GM21367 (cell line): ENCODE measurements around the gene RPL21.
"Not testable (repeated sequence)": the region's sequence is repeated elsewhere in the genome, so short reads cannot be mapped to it uniquely, and the experiment has no call there.

Source experiments
- ATAC-seq: cut with Tn5 transposase; IDR thresholded peaks from one replicate; pipeline ENCODE4 v1.9.1; 2021; ENCODE audit not compliant: unreplicated experiment

Gene RPL21

DNA sequence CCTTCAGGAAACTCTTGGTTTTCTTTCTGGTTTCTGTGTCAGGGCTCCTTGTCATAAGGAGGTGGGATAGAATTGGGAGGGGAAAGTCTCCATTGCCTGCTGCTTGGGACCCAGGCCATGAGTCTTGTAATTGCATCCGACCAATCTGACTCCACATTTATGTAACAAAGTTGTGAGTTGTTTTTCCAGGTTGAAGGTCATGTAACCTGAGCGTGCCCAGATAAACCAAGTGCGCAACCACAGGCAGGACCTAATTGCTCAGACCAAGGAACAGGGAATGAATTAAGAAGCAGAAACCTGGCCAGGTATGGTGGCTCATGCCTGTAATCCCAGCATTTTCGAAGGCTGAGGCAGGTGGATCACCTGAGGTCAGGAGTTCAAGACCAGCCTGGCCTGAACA is 37.0 kb downstream of the RPL21 start:
- ATAC-seq = no peak

DNA sequence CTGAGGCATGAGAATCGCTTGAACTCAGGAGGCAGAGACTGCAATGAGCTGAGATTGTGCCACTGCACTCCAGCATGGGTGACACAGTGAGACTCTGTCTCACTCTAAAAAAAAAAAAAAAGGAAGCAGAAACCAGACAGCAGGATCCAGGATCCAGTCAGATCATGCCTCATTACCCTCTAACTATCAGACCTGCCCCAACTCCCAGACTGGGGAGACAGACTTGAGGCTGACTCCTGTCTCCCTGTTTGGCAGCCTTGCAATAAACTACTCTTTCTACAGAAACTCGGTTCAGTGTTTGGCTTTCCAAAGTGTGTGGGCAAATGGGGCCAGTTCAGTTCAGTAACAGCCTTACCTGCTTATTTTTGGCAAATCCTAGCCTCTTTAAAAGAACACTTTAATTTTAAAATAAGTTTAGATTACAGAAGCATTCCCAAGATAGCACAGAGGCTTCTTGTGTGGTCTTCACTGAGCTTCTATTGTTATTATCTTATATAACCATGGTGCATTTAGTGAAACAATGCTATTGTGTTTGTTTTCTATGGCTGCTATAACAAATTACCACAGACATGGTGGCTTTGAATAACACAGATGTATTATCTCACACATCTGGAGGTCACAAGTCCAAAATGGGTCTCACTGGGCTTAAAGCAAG is 37.8 kb downstream of the RPL21 start:
- no peak for ATAC-seq

DNA sequence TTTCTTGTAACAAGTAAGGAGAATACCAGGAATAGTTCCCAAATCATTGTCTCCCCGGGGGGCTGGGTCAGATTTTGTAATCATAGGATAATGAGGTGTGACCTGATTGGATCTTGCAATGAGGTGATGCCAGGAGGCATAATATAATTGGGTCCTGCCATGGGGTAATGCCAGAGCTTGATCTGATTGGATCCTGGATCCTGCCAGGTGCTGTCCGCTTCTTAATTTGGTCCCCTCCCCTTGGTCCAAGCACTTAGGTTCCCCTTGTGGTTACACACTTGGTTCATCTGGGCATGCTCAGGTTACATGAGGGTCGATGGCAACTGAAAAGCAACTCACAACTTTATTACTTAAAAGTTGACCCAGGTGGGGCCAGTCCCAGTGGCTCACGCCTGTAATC is 39.4 kb downstream of the RPL21 start:
- ATAC-seq = no peak

DNA sequence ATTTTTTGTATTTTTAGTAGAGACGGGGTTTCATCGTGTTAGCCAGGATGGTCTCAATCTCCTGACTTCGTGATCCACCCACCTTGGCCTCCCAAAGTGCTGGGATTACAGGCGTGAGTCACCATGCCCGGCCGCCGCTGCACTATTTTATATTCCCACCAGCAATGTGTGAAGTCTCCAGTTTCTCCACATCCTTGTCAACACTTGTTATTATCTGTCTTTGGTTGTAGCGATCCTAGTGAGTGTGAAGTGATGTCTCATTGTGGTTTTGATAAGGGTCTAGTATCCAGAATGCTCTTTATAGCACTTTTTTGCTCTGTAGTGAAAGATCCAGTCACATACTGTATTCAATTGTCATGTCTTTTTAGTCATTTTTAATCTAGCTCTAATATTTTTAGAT is 40.6 kb downstream of the RPL21 start:
- not testable (repeated sequence) for ATAC-seq

DNA sequence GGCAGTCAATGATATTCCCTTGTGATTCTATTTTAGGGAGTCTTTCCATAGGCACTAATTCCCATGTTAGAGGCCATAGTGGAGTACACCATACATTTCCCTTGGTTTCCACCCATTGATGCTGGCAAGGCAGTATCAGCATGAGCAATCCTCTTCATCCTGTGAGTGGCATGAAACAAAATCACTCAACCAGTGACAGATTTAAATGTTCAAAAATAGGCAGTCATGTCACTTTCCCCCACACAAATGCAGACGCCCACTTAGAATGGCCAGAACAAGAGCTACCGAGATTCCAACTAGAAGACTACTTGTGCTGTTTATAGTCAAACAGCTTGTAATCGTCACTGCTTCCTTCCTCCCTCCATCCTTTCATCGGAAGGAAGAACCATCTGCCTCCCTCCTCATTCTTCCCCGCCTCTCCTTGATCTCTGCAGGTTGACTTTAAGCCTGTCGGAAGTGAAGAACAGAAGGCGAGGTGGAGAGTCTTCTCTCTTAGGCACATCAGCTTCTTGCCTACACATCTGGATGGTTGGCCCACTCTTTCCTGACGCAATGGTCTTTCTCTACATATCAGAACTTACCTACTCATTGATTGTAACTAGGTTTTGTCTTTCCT is 41.8 kb downstream of the RPL21 start:
- ATAC-seq = no peak

DNA sequence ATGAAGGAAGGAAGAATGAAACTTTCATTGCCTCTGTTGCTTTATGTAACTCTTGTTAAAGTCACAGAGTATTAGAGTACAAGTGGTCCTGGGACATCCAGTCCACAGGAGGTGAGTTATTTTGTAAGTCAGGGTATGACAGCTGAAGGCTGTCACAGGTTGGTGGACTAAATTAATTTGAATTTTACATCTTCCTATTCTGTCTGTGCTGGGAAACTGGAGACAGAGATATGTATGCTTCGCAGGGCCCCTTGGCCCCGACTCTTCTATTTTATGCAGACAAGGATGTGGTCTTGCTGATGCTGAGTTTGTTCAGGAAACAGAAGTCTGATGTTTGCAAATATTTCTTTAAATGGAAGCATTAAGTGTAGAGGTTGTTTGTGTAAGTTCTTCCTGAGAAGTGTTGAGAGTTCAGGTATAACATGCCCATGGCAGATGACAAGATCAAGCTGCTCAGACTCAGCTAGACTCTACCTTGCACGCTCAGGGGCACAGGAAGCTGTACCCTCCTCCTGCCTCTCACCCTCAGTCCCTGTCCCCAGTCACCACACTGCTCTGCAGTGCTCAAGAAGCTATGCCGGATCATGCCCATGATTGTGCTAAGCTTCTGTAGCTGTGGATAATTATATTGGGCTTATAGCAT is 42.6 kb downstream of the RPL21 start:
- no peak for ATAC-seq

DNA sequence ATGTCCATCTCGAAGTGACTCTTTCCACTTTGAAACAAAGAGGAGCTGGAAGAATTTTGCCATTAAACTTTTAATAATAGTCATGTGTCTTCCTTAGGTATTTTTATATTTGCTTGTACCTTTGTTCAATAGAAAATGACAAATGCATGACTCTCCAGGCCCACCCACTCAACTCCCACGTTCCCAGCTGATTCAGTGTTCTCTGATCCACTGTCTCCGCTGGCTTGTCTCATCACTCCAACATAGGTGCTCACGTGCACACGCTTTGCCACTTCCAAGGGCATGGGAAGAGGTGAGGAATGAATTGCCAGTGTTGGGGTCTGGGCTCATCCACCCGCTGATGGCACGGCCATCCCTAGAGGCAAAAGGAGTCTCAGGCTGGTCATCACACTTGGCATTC is 43.7 kb downstream of the RPL21 start:
- no peak for ATAC-seq

DNA sequence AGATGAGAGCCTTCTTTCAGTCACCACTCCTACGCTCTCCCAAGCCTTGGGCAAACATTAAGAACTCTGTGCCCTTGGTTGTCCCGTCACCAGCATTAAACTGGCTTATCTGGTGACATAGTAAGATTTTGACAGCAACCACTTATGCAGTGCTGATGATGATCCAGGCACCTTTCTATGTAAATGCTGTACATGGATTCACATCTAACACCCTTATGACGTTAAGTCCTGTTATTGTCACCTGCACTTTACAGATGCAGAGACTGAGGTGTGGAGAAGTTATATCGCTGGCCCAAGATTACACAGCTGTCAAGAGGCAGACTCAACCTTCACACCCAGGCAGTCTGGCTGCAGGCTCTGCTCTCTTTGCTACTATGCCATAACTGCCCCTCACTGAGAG is 44.3 kb downstream of the RPL21 start:
- no peak for ATAC-seq

DNA sequence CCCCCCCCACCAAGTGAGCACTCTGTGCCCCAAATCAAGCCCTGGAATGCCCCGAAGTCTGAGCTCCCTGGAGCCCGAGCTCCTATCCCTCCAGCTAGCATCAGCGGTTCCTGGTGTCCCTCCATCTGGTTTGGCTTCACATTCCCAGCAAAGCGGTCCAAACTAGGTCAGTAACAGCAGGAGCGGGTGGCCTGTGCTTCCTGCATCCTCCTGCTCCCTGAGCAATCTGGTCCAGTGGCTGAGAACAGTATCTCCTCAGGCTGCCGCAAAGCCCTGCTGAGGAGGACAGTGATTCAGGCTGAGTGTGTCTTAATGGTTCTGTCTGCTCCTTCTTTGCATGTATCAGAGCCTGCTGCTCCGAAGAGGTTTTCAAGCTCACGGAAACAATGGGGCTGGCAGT is 45.1 kb downstream of the RPL21 start:
- no peak for ATAC-seq

DNA sequence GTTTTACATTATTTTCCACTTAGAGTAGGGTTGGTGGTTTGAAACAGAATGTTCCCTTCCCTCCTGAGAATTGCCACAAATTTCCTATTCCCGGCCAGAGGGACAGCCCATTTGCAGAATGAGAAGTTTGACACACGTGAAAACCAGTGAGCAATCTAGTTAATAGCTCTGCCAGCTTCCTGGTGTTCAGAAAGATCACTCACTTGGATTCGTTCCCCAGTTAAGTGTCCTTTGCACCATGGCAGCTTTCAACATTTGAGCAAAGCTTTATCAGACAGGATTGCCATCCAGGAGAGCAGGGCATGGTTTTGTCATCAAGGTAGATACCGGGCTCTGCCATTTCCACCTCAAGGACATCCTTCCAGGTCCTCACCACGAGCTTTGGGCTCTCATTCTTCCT is 47.5 kb downstream of the RPL21 start:
- ATAC-seq = no peak

DNA sequence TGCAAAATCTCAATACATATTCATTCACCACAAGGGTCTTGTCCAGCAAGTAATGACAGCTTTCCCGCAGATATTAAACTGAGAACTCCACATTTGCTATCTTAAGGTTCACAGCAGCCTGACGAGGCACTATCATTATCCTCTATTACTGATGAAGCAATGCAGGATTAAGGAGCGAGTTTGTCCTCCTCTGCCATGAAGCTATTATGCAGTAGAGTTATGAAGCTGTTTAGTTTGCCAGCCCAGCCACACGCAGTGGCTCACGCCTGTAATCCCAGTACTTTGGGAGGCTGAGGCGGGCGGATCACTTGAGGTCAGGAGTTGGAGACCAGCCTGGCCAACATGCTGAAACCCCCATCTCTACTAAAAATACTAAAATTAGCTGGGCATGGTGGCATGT is 49.0 kb downstream of the RPL21 start:
- ATAC-seq = not testable (repeated sequence)

DNA sequence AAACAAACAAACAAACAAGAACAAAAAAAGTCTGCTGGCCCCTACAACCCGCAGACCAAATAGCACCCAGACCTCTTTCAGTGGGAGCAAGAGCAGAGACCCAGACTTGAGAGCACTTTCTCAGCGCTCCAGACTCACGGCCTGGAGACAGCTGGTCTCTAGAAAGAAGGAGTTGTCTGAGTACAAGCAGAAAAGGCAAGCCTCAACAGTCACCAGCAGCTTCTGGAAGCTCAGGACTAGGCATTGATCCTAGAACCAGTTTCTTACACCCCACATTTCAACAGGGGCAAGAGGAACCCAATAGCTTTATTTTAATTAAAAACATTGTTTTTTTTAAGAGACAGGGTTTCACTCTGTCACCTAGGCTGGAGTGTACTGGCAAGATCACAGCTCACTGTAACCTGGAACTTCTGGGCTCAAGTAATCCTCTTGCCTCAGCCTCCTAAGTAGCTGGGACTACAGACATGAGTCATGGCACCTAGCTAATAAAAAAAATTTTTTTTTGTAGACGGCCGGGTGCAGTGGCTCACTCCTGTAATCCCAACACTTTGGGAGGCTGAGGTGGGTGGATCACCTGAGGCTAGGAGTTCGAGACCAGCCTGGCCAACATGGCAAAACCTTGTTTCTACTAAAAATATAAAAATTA is 49.7 kb downstream of the RPL21 start:
- ATAC-seq = no peak

DNA sequence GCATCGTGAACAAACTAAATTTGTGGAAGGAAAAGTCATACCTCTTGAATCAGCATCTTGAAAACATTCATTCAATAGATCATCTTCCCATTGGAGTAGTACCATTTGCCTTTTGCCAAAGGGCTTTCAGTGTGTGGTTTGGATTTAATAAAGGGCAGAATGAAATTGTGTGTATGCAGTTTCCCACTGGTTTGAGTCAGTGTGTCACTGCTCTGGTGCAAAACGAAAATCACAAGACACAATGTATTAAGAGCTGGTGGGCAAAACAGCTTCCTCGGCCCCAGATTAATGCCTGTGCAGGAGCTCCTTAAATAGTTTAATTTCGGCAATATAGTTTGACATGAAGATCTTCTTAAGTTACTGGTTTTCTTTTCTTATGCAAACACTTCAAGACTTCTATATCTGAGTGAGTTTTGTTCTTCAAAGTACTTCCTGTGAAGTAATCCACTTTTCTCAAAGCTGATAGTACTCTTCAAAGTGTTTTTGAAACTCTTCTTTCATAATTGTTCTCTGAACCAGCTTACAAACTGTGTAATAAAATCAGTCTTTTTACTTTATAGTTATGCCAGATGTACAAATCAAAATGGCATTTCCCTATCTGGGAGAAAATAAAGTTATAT is 51.4 kb downstream of the RPL21 start:
- no peak for ATAC-seq

DNA sequence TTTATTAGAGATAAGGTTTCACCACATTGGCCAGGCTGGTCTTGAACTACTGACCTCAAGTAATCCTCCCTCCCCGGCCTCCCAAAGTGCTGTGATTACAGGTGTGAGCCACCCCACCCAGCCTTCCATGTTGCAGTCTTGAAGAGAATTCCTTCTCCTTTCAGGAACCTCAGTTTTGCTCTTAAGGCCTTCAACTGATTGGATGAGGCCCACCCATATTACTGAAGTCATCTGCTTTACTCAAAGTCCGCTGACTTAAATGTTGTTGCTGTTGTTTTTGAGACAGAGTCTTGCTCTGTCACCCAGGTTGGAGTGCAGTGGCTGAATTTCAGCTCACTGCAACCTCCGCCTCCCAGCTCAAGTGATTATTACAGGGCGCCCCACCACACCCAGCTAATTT is 52.7 kb downstream of the RPL21 start:
- no peak for ATAC-seq

DNA sequence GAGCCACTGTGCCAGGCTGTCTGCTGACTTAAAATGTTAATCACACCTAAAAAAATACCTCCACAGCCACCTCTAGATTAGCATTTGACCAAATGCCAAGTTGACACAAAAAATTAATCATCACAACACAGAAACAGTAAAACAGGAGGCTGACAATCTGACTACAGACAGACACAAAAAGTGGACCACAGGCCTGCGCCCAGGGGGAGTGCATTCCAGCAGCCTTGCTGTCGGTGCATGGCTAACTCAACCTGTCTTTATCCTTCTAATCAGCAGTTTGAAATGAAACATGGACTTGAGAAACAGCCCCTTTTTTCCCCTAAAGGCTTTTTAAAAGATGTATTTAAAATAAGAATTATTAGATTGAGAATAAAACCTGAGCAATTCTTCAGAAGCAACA is 53.3 kb downstream of the RPL21 start:
- ATAC-seq = no peak
